Measurements from ENCODE around the gene SAPCD2.

The SAPCD2 gene

GRCh38 chr9:137014166-137014565 lies 56.2 kb downstream of the SAPCD2 start:
- no peak for DNase-seq

- no peak for DNase-seq
Measured at GRCh38 chr9:137013571-137013940, 56.8 kb downstream of the SAPCD2 start.

GRCh38 chr9:137012694-137013570 lies 57.4 kb downstream of the SAPCD2 start:
- DNase-seq: no peak

Measured in CD4-positive, alpha-beta T cell treated with Interferon alpha-2 for 1 hour (primary cell).